Liver (tissue), 3 donors: ENCODE measurements around the gene OPA3.

Experiments used
- CTCF ChIP-seq: fragments of 150-350 bp; IDR thresholded peaks from 2 replicates; pipeline ENCODE4 v1.5.1; 2017; ENCODE audit warnings: improper control_type of control experiment, low read depth, low read length; ENCODE audit not compliant: missing input control
- JUND ChIP-seq, 2 donors: IDR thresholded peaks; 2 replicates each; pipeline ENCODE4 v1.6.1; 2016; ENCODE audit warnings: antibody characterized with exemption in 2 of 2
- NR2F2 ChIP-seq: IDR thresholded peaks from 2 replicates; pipeline ENCODE4 v1.6.1; 2016; ENCODE audit warnings: antibody characterized with exemption
- donor health status: healthy.
- donor health status: healthy.

GRCh38 chr19:45502111-45502510 is 82.5 kb downstream of the OPA3 start:
- TF ChIP-seq NR2F2 (no peak), CTCF (no peak), JUND (IDR thresholded peaks at IDR 0.05) (no peak)
